OCI-M1 (cell line): ENCODE measurements around the gene PRCD.
"Not testable (repeated sequence)": the region's sequence is repeated elsewhere in the genome, so short reads cannot be mapped to it uniquely, and the experiment has no call there.

Experiments used
- DNase-seq: peaks from one replicate; lab custom pipeline; 2025; lab: John Stamatoyannopoulos, UW

The PRCD gene

GRCh38 chr17:76527430-76528111 lies 12.3 kb upstream of the PRCD start:
- DNase-seq, result no peak

GRCh38 chr17:76528156-76528527 lies 11.7 kb upstream of the PRCD start:
- no peak for DNase-seq

- no peak for DNase-seq
Observed at GRCh38 chr17:76528528-76529223, 11.2 kb upstream of the PRCD start.

GRCh38 chr17:76529224-76530094 lies 10.4 kb upstream of the PRCD start:
- DNase-seq, result no peak

GRCh38 chr17:76530095-76530723 lies 9.6 kb upstream of the PRCD start:
- DNase-seq, result no peak

- DNase-seq, result no peak
Observed at GRCh38 chr17:76530811-76531485, 8.9 kb upstream of the PRCD start.

- DNase-seq, result no peak
Observed at GRCh38 chr17:76531486-76532038, 8.3 kb upstream of the PRCD start.

- no peak for DNase-seq
Observed at GRCh38 chr17:76532072-76532651, 7.7 kb upstream of the PRCD start.

GRCh38 chr17:76533640-76534359 lies 6.0 kb upstream of the PRCD start:
- DNase-seq, result not testable (repeated sequence)

- DNase-seq, result no peak
Observed at GRCh38 chr17:76534831-76535732, 4.8 kb upstream of the PRCD start.

- no peak for DNase-seq
Observed at GRCh38 chr17:76535788-76536510, 3.9 kb upstream of the PRCD start.

- no peak for DNase-seq
Observed at GRCh38 chr17:76536511-76537287, 3.1 kb upstream of the PRCD start.

GRCh38 chr17:76537288-76537577 lies 2.6 kb upstream of the PRCD start:
- no peak for DNase-seq

- no peak for DNase-seq
Observed at GRCh38 chr17:76537578-76538280, 2.1 kb upstream of the PRCD start, which contains the start of gene CYGB. CYGB (minus strand) TSS chr17:76537709; CDS start chr17:76537542, 167 bp downstream.

- DNase-seq, result no peak
Observed at GRCh38 chr17:76538281-76538931, 1.4 kb upstream of the PRCD start.

GRCh38 chr17:76538941-76539570 lies 788 bp upstream of the PRCD start:
- no peak for DNase-seq
